ENCODE measurements around the gene ELL. TPM values are rescaled to one million over a fixed set of nuclear protein-coding genes. Genes with fewer than 3 reads are reported as not detected.

ELL gene
- polyA plus RNA-seq, 1 donor from 2014 or later, result 7.2 TPM

- Histone ChIP-seq H2AFZ (ENCODE audit: low read depth, low read length) (no peak overlapping the region), H3K79me2 (replicated peaks; ENCODE audit: insufficient read depth, low read length) (no peaks in the 10 kb centered on the region), H3K4me3 (ENCODE audit: low read length) (no peak overlapping the region), H3K27me3 (ENCODE audit: insufficient read depth, low read depth, low read length) (no peaks in the 10 kb centered on the region), H3K4me2 (ENCODE audit: low read length) (no peak overlapping the region), H3K9ac (ENCODE audit: low read length) (no peak overlapping the region), H3K9me2 (ENCODE audit: insufficient read depth, low read length) (no peaks in the 10 kb centered on the region), H3F3A (ENCODE audit: insufficient read depth, low read length, poor library complexity, severe bottlenecking) (no peaks in the 10 kb centered on the region), H3K27ac (ENCODE audit: low read length) (no peak overlapping the region), H3K9me3 (ENCODE audit: low read length) (no peaks in the 10 kb centered on the region), H3K36me3 (ENCODE audit: insufficient read depth, low read length) (no peaks in the 10 kb centered on the region), H4K20me1 (ENCODE audit: insufficient read depth) (no peaks in the 10 kb centered on the region)
- TF ChIP-seq TAF1 (IDR thresholded peaks at IDR 0.05; ENCODE audit: low read depth), result no peak
- no peak for TF ChIP-seq CTCF (IDR thresholded peaks at IDR 0.05; ENCODE audit: poor library complexity, severe bottlenecking)
- TF ChIP-seq MXI1 (conservative IDR thresholded peaks at IDR 0.05; ENCODE audit: poor library complexity, severe bottlenecking), result no peak
- TF ChIP-seq SMC3 (conservative IDR thresholded peaks at IDR 0.05; ENCODE audit: poor library complexity), result no peak
- TF ChIP-seq POLR2AphosphoS5 (IDR thresholded peaks at IDR 0.05), result no peak
- no peak for TF ChIP-seq EP300 (conservative IDR thresholded peaks at IDR 0.05; ENCODE audit: poor library complexity, severe bottlenecking)
- TF ChIP-seq REST (IDR thresholded peaks at IDR 0.05; ENCODE audit: borderline replicate concordance), result no peak
- TF ChIP-seq RAD21 (conservative IDR thresholded peaks at IDR 0.05), result no peak
Measured at GRCh38 chr19:18442941-18443340, 78.9 kb downstream of the ELL start.

GRCh38 chr19:18441804-18442788, 79.8 kb downstream of the ELL start:
- Histone ChIP-seq H3K4me2 (ENCODE audit: low read length) (no peak overlapping the region), H3K27ac (ENCODE audit: low read length) (no peak overlapping the region), H3K9ac (ENCODE audit: low read length) (no peak overlapping the region), H3K4me3 (ENCODE audit: low read length) (no peak overlapping the region), H2AFZ (ENCODE audit: low read depth, low read length) (no peak overlapping the region), H3F3A (ENCODE audit: insufficient read depth, low read length, poor library complexity, severe bottlenecking) (peaks cover 3% of the 10 kb centered on the region), H3K27me3 (ENCODE audit: insufficient read depth, low read depth, low read length) (no peaks in the 10 kb centered on the region), H3K9me3 (ENCODE audit: low read length) (no peaks in the 10 kb centered on the region), H3K9me2 (ENCODE audit: insufficient read depth, low read length) (no peaks in the 10 kb centered on the region), H3K36me3 (ENCODE audit: insufficient read depth, low read length) (no peaks in the 10 kb centered on the region), H4K20me1 (ENCODE audit: insufficient read depth) (no peaks in the 10 kb centered on the region), H3K79me2 (replicated peaks; ENCODE audit: insufficient read depth, low read length) (no peaks in the 10 kb centered on the region)
- no peak for TF ChIP-seq TAF1 (IDR thresholded peaks at IDR 0.05; ENCODE audit: low read depth)
